Activated T-cell treated with anti-CD3 and anti-CD28 coated beads, Interleukin-2, amount 50 U/mL, for 4 hours (primary cell): ENCODE data around the gene SLC24A4. TPM values are rescaled to one million over a fixed set of nuclear protein-coding genes. Genes with fewer than 3 reads are reported as not detected.

Experiments
- ATAC-seq, 2 donors: fragments of 200-7000 bp; cut with Tn5 transposase; one replicate each; pipeline ENCODE4 v1.10.0; 2021
- DNase-seq: peaks from one replicate; pipeline ENCODE4 v3.0.0-alpha.2; 2020
- H3K27me3 Mint-ChIP-seq: one replicate; pipeline ENCODE4 v1.8.0; 2021; ENCODE audit warnings: low read depth, mixed read lengths
- H3K36me3 Mint-ChIP-seq: one replicate; pipeline ENCODE4 v1.8.0; 2022; ENCODE audit warnings: mixed read lengths; ENCODE audit not compliant: insufficient read depth
- H3K4me1 Mint-ChIP-seq: one replicate; pipeline ENCODE4 v1.8.0; 2021; ENCODE audit warnings: low read depth, mixed read lengths
- H3K4me3 Mint-ChIP-seq: one replicate; pipeline ENCODE4 v1.8.0; 2021; ENCODE audit warnings: mild to moderate bottlenecking, moderate library complexity, mixed read lengths
- H3K9me3 Mint-ChIP-seq: one replicate; pipeline ENCODE4 v1.8.0; 2021; ENCODE audit warnings: mixed read lengths
- total RNA-seq, 3 donors: library from RNA; stranded (reverse); gene quantifications; one replicate each; pipeline ENCODE4 v1.2.1, GENCODE V29; 2021

The SLC24A4 gene
- total RNA-seq, 3 donors from 2014 or later = 0.03 TPM; not detected in 2

GRCh38 chr14:92334050-92334449, 11.1 kb downstream of the SLC24A4 start:
- no peaks in the 10 kb centered on the region for H3K9me3 Mint-ChIP-seq
- H3K4me3 Mint-ChIP-seq = no peak overlapping the region
- H3K36me3 Mint-ChIP-seq = no peaks in the 10 kb centered on the region
- peaks cover 11% of the 10 kb centered on the region for H3K27me3 Mint-ChIP-seq
- ATAC-seq (no peak), DNase-seq (no peak)
- H3K4me1 Mint-ChIP-seq = no peaks in the 10 kb centered on the region

- peaks cover 20% of the 10 kb centered on the region for H3K27me3 Mint-ChIP-seq
- DNase-seq = no peak
- no peak overlapping the region for H3K4me3 Mint-ChIP-seq
- no peaks in the 10 kb centered on the region for H3K9me3 Mint-ChIP-seq
- no peaks in the 10 kb centered on the region for H3K36me3 Mint-ChIP-seq
- peaks cover 6% of the 10 kb centered on the region for H3K4me1 Mint-ChIP-seq
- ATAC-seq = no peak
Measured at GRCh38 chr14:92336363-92336762, 13.4 kb downstream of the SLC24A4 start.

GRCh38 chr14:92339426-92339825, 16.5 kb downstream of the SLC24A4 start:
- Mint-ChIP-seq H3K9me3 (peaks cover 5% of the 10 kb centered on the region), H3K4me1 (peaks cover 19% of the 10 kb centered on the region), H3K4me3 (no peak overlapping the region), H3K36me3 (no peaks in the 10 kb centered on the region), H3K27me3 (peaks cover 32% of the 10 kb centered on the region)
- no peak for ATAC-seq
- no peak for DNase-seq

- Mint-ChIP-seq H3K27me3 (peaks cover 33% of the 10 kb centered on the region), H3K9me3 (peaks cover 5% of the 10 kb centered on the region), H3K4me1 (peaks cover 19% of the 10 kb centered on the region), H3K4me3 (no peak overlapping the region), H3K36me3 (no peaks in the 10 kb centered on the region)
- no peak for DNase-seq
- no peak for ATAC-seq
Measured at GRCh38 chr14:92340071-92340470, 17.1 kb downstream of the SLC24A4 start.

- Mint-ChIP-seq H3K4me3 (peak overlapping the region; percentile 30), H3K36me3 (no peaks in the 10 kb centered on the region), H3K27me3 (peaks cover 33% of the 10 kb centered on the region), H3K9me3 (peaks cover 5% of the 10 kb centered on the region), H3K4me1 (peaks cover 19% of the 10 kb centered on the region)
- DNase-seq = no peak
- no peak for ATAC-seq
Measured at GRCh38 chr14:92340931-92341330, 18.0 kb downstream of the SLC24A4 start.

- peaks cover 19% of the 10 kb centered on the region for H3K4me1 Mint-ChIP-seq
- no peak overlapping the region for H3K4me3 Mint-ChIP-seq
- H3K36me3 Mint-ChIP-seq = no peaks in the 10 kb centered on the region
- peaks cover 5% of the 10 kb centered on the region for H3K9me3 Mint-ChIP-seq
- DNase-seq (no peak), ATAC-seq (peak; percentile 88 to 94)
- peaks cover 29% of the 10 kb centered on the region for H3K27me3 Mint-ChIP-seq
Measured at GRCh38 chr14:92341791-92342190, 18.8 kb downstream of the SLC24A4 start.

GRCh38 chr14:92348154-92348553, 25.2 kb downstream of the SLC24A4 start:
- H3K36me3 Mint-ChIP-seq = no peaks in the 10 kb centered on the region
- ATAC-seq = no peak

GRCh38 chr14:92351750-92352149, 28.8 kb downstream of the SLC24A4 start:
- no peaks in the 10 kb centered on the region for H3K36me3 Mint-ChIP-seq
- no peak for DNase-seq
- H3K27me3 Mint-ChIP-seq = peaks cover 11% of the 10 kb centered on the region
- H3K4me3 Mint-ChIP-seq = no peak overlapping the region
- no peak for ATAC-seq
- no peaks in the 10 kb centered on the region for H3K4me1 Mint-ChIP-seq
- H3K9me3 Mint-ChIP-seq = no peaks in the 10 kb centered on the region

More at GRCh38 chr14:92348154-92348553, 25.2 kb downstream of the SLC24A4 start:
- Mint-ChIP-seq H3K4me3 (no peak overlapping the region), H3K27me3 (peaks cover 14% of the 10 kb centered on the region), H3K4me1 (peaks cover 2% of the 10 kb centered on the region), H3K9me3 (peaks cover 5% of the 10 kb centered on the region)
- no peak for DNase-seq

- DNase-seq (no peak), ATAC-seq (peak; percentile 37 to 41)
- Mint-ChIP-seq H3K9me3 (no peaks in the 10 kb centered on the region), H3K36me3 (no peaks in the 10 kb centered on the region), H3K4me3 (no peak overlapping the region), H3K27me3 (peaks cover 11% of the 10 kb centered on the region), H3K4me1 (no peaks in the 10 kb centered on the region)
Measured at GRCh38 chr14:92352158-92352985, 29.4 kb downstream of the SLC24A4 start.

- no peak overlapping the region for H3K4me3 Mint-ChIP-seq
- H3K4me1 Mint-ChIP-seq = no peaks in the 10 kb centered on the region
- ATAC-seq (no peak), DNase-seq (no peak)
- no peaks in the 10 kb centered on the region for H3K36me3 Mint-ChIP-seq
- H3K27me3 Mint-ChIP-seq = peaks cover 11% of the 10 kb centered on the region
- H3K9me3 Mint-ChIP-seq = no peaks in the 10 kb centered on the region
Measured at GRCh38 chr14:92353447-92353846, 30.5 kb downstream of the SLC24A4 start.

- no peak overlapping the region for H3K4me3 Mint-ChIP-seq
- H3K4me1 Mint-ChIP-seq = no peaks in the 10 kb centered on the region
- DNase-seq (no peak), ATAC-seq (no peak)
- H3K36me3 Mint-ChIP-seq = no peaks in the 10 kb centered on the region
- peaks cover 14% of the 10 kb centered on the region for H3K27me3 Mint-ChIP-seq
- no peaks in the 10 kb centered on the region for H3K9me3 Mint-ChIP-seq
Measured at GRCh38 chr14:92356677-92357076, 33.7 kb downstream of the SLC24A4 start.

GRCh38 chr14:92360651-92361370, 37.8 kb downstream of the SLC24A4 start:
- no peak for DNase-seq
- H3K36me3 Mint-ChIP-seq = no peaks in the 10 kb centered on the region
- H3K4me1 Mint-ChIP-seq = no peaks in the 10 kb centered on the region
- ATAC-seq = no peak
- H3K4me3 Mint-ChIP-seq = no peak overlapping the region
- H3K9me3 Mint-ChIP-seq = no peaks in the 10 kb centered on the region
- H3K27me3 Mint-ChIP-seq = peaks cover 24% of the 10 kb centered on the region

GRCh38 chr14:92362781-92363235, 39.8 kb downstream of the SLC24A4 start:
- no peaks in the 10 kb centered on the region for H3K9me3 Mint-ChIP-seq
- H3K4me3 Mint-ChIP-seq = no peak overlapping the region
- DNase-seq = no peak
- H3K36me3 Mint-ChIP-seq = no peaks in the 10 kb centered on the region
- no peak for ATAC-seq
- no peaks in the 10 kb centered on the region for H3K4me1 Mint-ChIP-seq
- H3K27me3 Mint-ChIP-seq = peaks cover 24% of the 10 kb centered on the region

GRCh38 chr14:92366237-92366636, 43.3 kb downstream of the SLC24A4 start:
- Mint-ChIP-seq H3K4me3 (no peak overlapping the region), H3K27me3 (peaks cover 19% of the 10 kb centered on the region), H3K36me3 (no peaks in the 10 kb centered on the region), H3K4me1 (no peaks in the 10 kb centered on the region), H3K9me3 (peaks cover 2% of the 10 kb centered on the region)
- ATAC-seq = no peak
- no peak for DNase-seq

- Mint-ChIP-seq H3K27me3 (peaks cover 8% of the 10 kb centered on the region), H3K4me1 (no peaks in the 10 kb centered on the region), H3K9me3 (peaks cover 7% of the 10 kb centered on the region), H3K36me3 (no peaks in the 10 kb centered on the region), H3K4me3 (no peak overlapping the region)
- ATAC-seq = no peak
- no peak for DNase-seq
Measured at GRCh38 chr14:92368001-92368400, 45.0 kb downstream of the SLC24A4 start.
